A549 (cell line): ENCODE measurements around the gene TSPAN5. TPM values are rescaled to one million over a fixed set of nuclear protein-coding genes. Genes with fewer than 3 reads are reported as not detected.

Experiments
- CBX2 ChIP-seq: fragments of 200-600 bp; sonication (generic); IDR thresholded peaks from 2 replicates; pipeline ENCODE4 v1.6.1; 2016; ENCODE audit warnings: low read depth, mild to moderate bottlenecking, borderline replicate concordance
- FOSL2 ChIP-seq, 2 experiments: fragments of 450-650 bp in 1 of 2; fragments of >200 bp in 1 of 2; sonication (Bioruptor Twin) in 1 of 2; formaldehyde crosslinking; IDR thresholded peaks; 2 replicates each; pipeline versions ENCODE4 v1.5.0 to v1.6.1; 2016 to 2020; ENCODE audit warnings: mild to moderate bottlenecking in 1 of 2, moderate library complexity in 1 of 2
- KDM1A ChIP-seq: fragments of 200-600 bp; sonication (generic); IDR thresholded peaks from 2 replicates; pipeline ENCODE4 v1.6.1; 2016; ENCODE audit warnings: low read depth, mild to moderate bottlenecking
- polyA plus RNA-seq, 4 experiments: library from polyadenylated mRNA; depleted of rRNA in 3 of 4; stranded (reverse); fragments of >200 nt; fragmentation: RNase III in 1 of 4; extraction: RNeasy Plus Mini Kit Qiagen cat#74134 plus additional on column Dnase treatment in 1 of 4; gene quantifications; 2 replicates in 3 of 4; 3 replicates in 1 of 4; pipeline ENCODE4 v1.2.3, GENCODE V29; 2011 to 2017

The TSPAN5 gene
- polyA plus RNA-seq, 2 of the 4 experiments (the other 2 are of a cell fraction), result 9.5 to 12.4 TPM

DNA sequence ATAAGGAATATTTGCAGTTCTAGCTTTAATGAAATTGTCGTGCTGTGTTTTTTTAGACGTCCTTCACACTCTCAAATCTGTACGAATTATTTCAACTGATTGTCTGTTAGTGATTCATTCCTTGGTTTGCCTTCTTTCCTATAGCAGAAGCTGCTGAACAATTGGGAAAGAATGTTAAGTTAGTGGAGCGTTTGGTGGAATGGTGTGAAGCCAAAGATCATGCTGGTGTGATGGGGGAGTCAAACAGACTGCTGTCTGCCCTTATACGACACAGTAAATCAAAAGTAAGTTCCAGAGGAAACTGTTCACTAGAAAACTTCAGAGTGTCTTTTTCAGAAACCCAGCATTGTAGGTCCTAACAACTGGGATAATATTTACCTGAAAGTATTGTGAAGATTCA is 237.3 kb downstream of the TSPAN5 start (continued):
- no peak for TF ChIP-seq KDM1A
- TF ChIP-seq FOSL2 (IDR thresholded peaks at IDR 0.05), result no peak
- no peak for TF ChIP-seq FOSL2 (CRISPR knock-in tag; IDR thresholded peaks at IDR 0.05)
- no peak for TF ChIP-seq CBX2
